K562 (cell line): ENCODE data around the gene DEDD. TPM values are rescaled to one million over a fixed set of nuclear protein-coding genes. Genes with fewer than 3 reads are reported as not detected.

Experiments used
- ATAC-seq: fragments of 200-7000 bp; cut with Tn5 transposase; 3 replicates; pipeline ENCODE4 v1.9.1; 2020; ENCODE audit warnings: moderate library complexity
- BruUV-seq: library from RNA; stranded (reverse); fragments of 400-500 nt; replicated peaks from 2 replicates; lab custom pipeline; 2021; lab: Mats Ljungman, UMichigan
- CTCF ChIA-PET: fragments of 300-600 bp; formaldehyde crosslinking; extraction: SDS; loops from one replicate; lab custom pipeline; 2021; ENCODE audit warnings: low intra/inter-chr PET ratio; lab: Yijun Ruan, JAX
- POLR2A ChIA-PET: fragments of 300-600, 350-650 bp; sonication (Branson Sonifier 250); formaldehyde crosslinking; extraction: SDS; loops from one replicate; lab custom pipeline; 2021; ENCODE audit warnings: antibody characterized with exemption, inconsistent platforms; lab: Yijun Ruan, JAX
- DNase-seq, 4 experiments: peaks; one replicate each; pipeline versions ENCODE4 v3.0.0 to v3.0.0-alpha.2; 2011 to 2018; ENCODE audit warnings: low spot score in 3 of 4, mixed read lengths in 3 of 4; ENCODE audit errors: extremely low read depth in 1 of 4
- FAIRE-seq: peaks from 2 replicates; lab custom pipeline; 2011; peaks lifted over from hg19 to GRCh38; lab: Jason Lieb, UNC
- H2AFZ ChIP-seq: 2 replicates; pipeline ENCODE4 v1.6.0; 2011; ENCODE audit warnings: low read depth, low read length, control low read depth, inconsistent platforms
- H3K27ac ChIP-seq: fragments of 200-600 bp; 3 replicates; pipeline ENCODE4 v1.8.0; 2011; ENCODE audit warnings: low read depth, mild to moderate bottlenecking, control low read depth, inconsistent platforms, low read length, moderate library complexity, mixed read lengths; ENCODE audit errors: extremely low read depth
- H3K27me3 ChIP-seq, 2 experiments: fragments of 300-600 bp in 1 of 2; 2 replicates in 1 of 2; 3 replicates in 1 of 2; pipeline versions ENCODE4 v1.6.0 to v1.8.0; 2011; ENCODE audit warnings: inconsistent platforms in 2 of 2, low read length in 2 of 2, mild to moderate bottlenecking in 1 of 2, mixed read lengths in 1 of 2, moderate library complexity in 1 of 2; ENCODE audit not compliant: control insufficient read depth in 2 of 2, insufficient read depth in 2 of 2
- H3K36me3 ChIP-seq: fragments of 300-600 bp; 3 replicates; pipeline ENCODE4 v1.8.0; 2011; ENCODE audit warnings: mild to moderate bottlenecking, low read length, inconsistent platforms; ENCODE audit not compliant: control insufficient read depth, insufficient read depth
- H3K4me1 ChIP-seq, 2 experiments: fragments of 200-600 bp in 1 of 2; replicated peaks in 1 of 2; 2 replicates in 1 of 2; 3 replicates in 1 of 2; pipeline versions ENCODE4 v1.5.1 to v1.8.0; 2011; ENCODE audit warnings: inconsistent platforms in 2 of 2, low read length in 2 of 2, mild to moderate bottlenecking in 1 of 2, mixed read lengths in 1 of 2, moderate library complexity in 1 of 2; ENCODE audit not compliant: control insufficient read depth in 2 of 2, insufficient read depth in 2 of 2
- H3K4me2 ChIP-seq: 2 replicates; pipeline ENCODE4 v1.6.1; 2011; ENCODE audit warnings: low read length, control low read depth, inconsistent platforms, mixed read lengths; ENCODE audit not compliant: insufficient read depth
- H3K4me3 ChIP-seq: fragments of 200-600 bp; sonication (generic), shearing (Covaris generic); 2 replicates; pipeline ENCODE4 v1.5.1; 2016; ENCODE audit warnings: control low read depth, inconsistent platforms
- H3K79me2 ChIP-seq: fragments of 200-600 bp; 3 replicates; pipeline ENCODE4 v1.8.0; 2011; ENCODE audit warnings: low read length, inconsistent platforms; ENCODE audit not compliant: control insufficient read depth, insufficient read depth
- H3K9ac ChIP-seq, 2 experiments: 2 replicates each; pipeline versions ENCODE4 v1.6.0 to v1.6.1; 2011; ENCODE audit warnings: low read depth in 2 of 2, low read length in 2 of 2, control low read depth in 1 of 2, inconsistent platforms in 1 of 2, mild to moderate bottlenecking in 1 of 2, mixed read lengths in 1 of 2; ENCODE audit not compliant: insufficient read depth in 1 of 2
- H3K9me1 ChIP-seq: one replicate; pipeline ENCODE4 v1.6.0; 2011; ENCODE audit warnings: inconsistent platforms, mild to moderate bottlenecking, low read length, moderate library complexity; ENCODE audit not compliant: control insufficient read depth, insufficient read depth
- H3K9me3 ChIP-seq: replicated peaks from 2 replicates; pipeline ENCODE4 v1.5.1; 2011; ENCODE audit warnings: low read depth, low read length, inconsistent platforms; ENCODE audit not compliant: control insufficient read depth, insufficient read depth
- H4K20me1 ChIP-seq: replicated peaks from 2 replicates; pipeline ENCODE4 v1.6.1; 2011; ENCODE audit warnings: low read length, inconsistent platforms, mixed read lengths; ENCODE audit not compliant: control insufficient read depth, insufficient read depth
- CEBPZ ChIP-seq: fragments of 150-350 bp; IDR thresholded peaks from 2 replicates; pipeline ENCODE4 v1.6.1; 2014; ENCODE audit warnings: low read depth, mild to moderate bottlenecking, low read length, borderline replicate concordance
- CHAMP1 ChIP-seq: fragments of 450-650 bp; IDR thresholded peaks from 2 replicates; pipeline ENCODE4 v1.6.1; 2016; ENCODE audit warnings: mild to moderate bottlenecking
- DMBX1 ChIP-seq: fragments of 250-450 bp; sonication (Bioruptor Pico); IDR thresholded peaks from 2 replicates; pipeline ENCODE4 v1.8.0; 2022; ENCODE audit warnings: inconsistent platforms, mild to moderate bottlenecking, moderate library complexity, borderline replicate concordance
- MEF2D ChIP-seq: conservative IDR thresholded peaks from 2 replicates; pipeline ENCODE4 v1.6.1; 2016; ENCODE audit warnings: low read depth, missing genetic modification characterization, missing compliant biosample characterization
- MNT ChIP-seq, 2 experiments: fragments of 450-650 bp; conservative IDR thresholded peaks; 2 replicates each; pipeline ENCODE4 v1.6.1; 2017; ENCODE audit warnings: mild to moderate bottlenecking in 2 of 2, moderate library complexity in 2 of 2
- RHOXF2B ChIP-seq: fragments of 250-450 bp; sonication (Bioruptor Pico); conservative IDR thresholded peaks from 2 replicates; pipeline ENCODE4 v1.5.1; 2021
- ZKSCAN1 ChIP-seq: fragments of 150-350 bp; IDR thresholded peaks from 2 replicates; pipeline ENCODE4 v1.6.1; 2016; ENCODE audit warnings: low read depth, low read length
- ZNF175 ChIP-seq: fragments of 200-800 bp; sonication (Bioruptor generic); IDR thresholded peaks from 2 replicates; pipeline ENCODE4 v1.6.1; 2016; ENCODE audit warnings: low read depth, mild to moderate bottlenecking, missing genetic modification characterization, missing compliant biosample characterization
- ZNF316 ChIP-seq: fragments of 450-650 bp; IDR thresholded peaks from 2 replicates; pipeline ENCODE4 v1.6.1; 2016
- WGBS: fragments of 100-300 bp; shearing (Covaris generic); methylation state at CpG from one replicate; pipeline ENCODE4 v1.1.6; 2016; ENCODE audit warnings: low coverage, mixed read lengths; ENCODE audit not compliant: insufficient coverage; ENCODE audit errors: missing lambda C conversion rate; 5-methylcytosine and 5-hydroxymethylcytosine counted together
- in situ Hi-C: fragments of 300-500 bp; cut with MboI; formaldehyde crosslinking; loops from 4 replicates; pipeline ENCODE4 v1.15.0; 2018; ENCODE audit warnings: inconsistent platforms, mixed read lengths
- intact Hi-C: fragments of 100-400 bp; cut with micrococcal nuclease; formaldehyde crosslinking; loops from 2 replicates; pipeline ENCODE4 v1.14.2; 2022
- polyA plus RNA-seq, 8 experiments: library from polyadenylated mRNA; depleted of rRNA in 4 of 8; stranded (reverse) in 5 of 8; unstranded in 3 of 8; fragments of >200 nt; fragmentation: Nextera tagmentation in 2 of 8; fragmentation: Illumina TruSeq in 1 of 8; extraction: Ambion mirVana in 2 of 8; extraction: Trizol in 1 of 8; gene quantifications; 2 replicates each; pipeline versions ENCODE4 v1.2.1 to v1.2.3, GENCODE V29; 2011 to 2014; ENCODE audit warnings: inconsistent platforms in 1 of 8, missing spikeins in 1 of 8
- total RNA-seq, 7 experiments: library from RNA; depleted of rRNA in 6 of 7; stranded (reverse); fragments of >200 nt in 6 of 7; fragmentation: Illumina TruSeq in 2 of 7; extraction: Trizol in 2 of 7; gene quantifications; 2 replicates each; pipeline versions ENCODE4 v1.2.1 to v1.2.3, GENCODE V29; 2011 to 2021; ENCODE audit warnings: low replicate concordance in 1 of 7

Gene DEDD
- total and polyA plus RNA-seq, 9 of the 15 experiments (the other 6 are each of a cell fraction or from before 2014, with no cell fraction given) = 11.6 to 41.0 (median 16.8) TPM

GRCh38 chr1:161077426-161077825 is 55.0 kb downstream of the DEDD start:
- peaks cover 5 to 25% of the 10 kb centered on the region in 2 experiments; a peak in 3 of 5 replicates for H3K4me1 ChIP-seq
- intact Hi-C loops = loop anchor here (10.0 kb wide), 1 partner anchor 57 kb away; the partner anchor contains the start of gene DEDD
- no peak overlapping the region for H3K27ac ChIP-seq
- no peaks in the 10 kb centered on the region for H3K27me3 ChIP-seq
- no peak for ATAC-seq
- no peak for TF ChIP-seq RHOXF2B (CRISPR knock-in tag)
- TF ChIP-seq CHAMP1 = no peak
- no peak for TF ChIP-seq MEF2D
- TF ChIP-seq ZNF316 = no peak
- TF ChIP-seq ZKSCAN1 = no peak
- no peak for TF ChIP-seq MNT (conservative IDR thresholded peaks at IDR 0.05)
- no peak for TF ChIP-seq DMBX1 (CRISPR knock-in tag)
- no peak for TF ChIP-seq CEBPZ
- TF ChIP-seq ZNF175 = no peak
- TF ChIP-seq, all 486 proteins: peak for 0
- Histone ChIP-seq H3K4me3 (no peak overlapping the region), H3K9ac (peak overlapping the region in 1 of 2 experiments; percentile 79; a peak in 2 of 4 replicates), H2AFZ (no peak overlapping the region), H3K4me2 (no peak overlapping the region), H3K9me3 (no peaks in the 10 kb centered on the region), H4K20me1 (no peaks in the 10 kb centered on the region), H3K79me2 (no peaks in the 10 kb centered on the region), H3K9me1 (no peaks in the 10 kb centered on the region), H3K36me3 (no peaks in the 10 kb centered on the region)
- POLR2A ChIA-PET = no interaction called here
- BruUV-seq = no TSS peak
- no peak for FAIRE-seq
- in situ Hi-C loops = loop anchor here (25.0 kb wide), 1 partner anchor 240 kb away; no protein-coding TSS in a partner anchor
- DNase-seq = no peak
- 37% methylated on average over 9 of the region's 9 CpGs for WGBS
- CTCF ChIA-PET = no interaction called here
